Left ventricle myocardium superior (tissue), 1 donor: ENCODE results near the gene MEF2C. TPM values are rescaled to one million over a fixed set of nuclear protein-coding genes. Genes with fewer than 3 reads are reported as not detected.

Experiments
- ATAC-seq: fragments of 200-7000 bp; cut with Tn5 transposase; one replicate; pipeline ENCODE4 v1.9.1; 2020; ENCODE audit warnings: mild to moderate bottlenecking, moderate library complexity
- DNase-seq: peaks from one replicate; pipeline ENCODE4 v3.0.0-alpha.2; 2020
- intact Hi-C: fragments of 100-400 bp; cut with micrococcal nuclease; formaldehyde crosslinking; loops from one replicate; pipeline ENCODE4 v1.11.0; 2022
- total RNA-seq: library from RNA; stranded (reverse); fragmentation: NEBNext Ultra II Directional; extraction: Animal tissue kit (Norgen Biotek cat#: 25700); gene quantifications from one replicate; pipeline ENCODE4 v1.2.1, GENCODE V29; 2021
- donor health status: DM: no; HTN: yes; CAD: no; lungs with severe emphysema.

MEF2C gene
- total RNA-seq, 1 donor from 2014 or later = 51.4 TPM

- intact Hi-C loops = no loop called here
- no peak for ATAC-seq
- no peak for DNase-seq
Measured at GRCh38 chr5:88687373-88687911, 195.5 kb downstream of the MEF2C start.

- DNase-seq = no peak
- intact Hi-C loops = no loop called here
- no peak for ATAC-seq
Measured at GRCh38 chr5:88686726-88687125, 196.3 kb downstream of the MEF2C start.

GRCh38 chr5:88685591-88686541, 197.1 kb downstream of the MEF2C start:
- ATAC-seq (no peak), DNase-seq (no peak)
- intact Hi-C loops = no loop called here

- intact Hi-C loops = loop anchor here (5.0 kb wide), 1 partner anchor 901 kb away; no protein-coding TSS in a partner anchor
- no peak for ATAC-seq
- DNase-seq = no peak
Measured at GRCh38 chr5:88683506-88684135, 199.4 kb downstream of the MEF2C start.

DNA sequence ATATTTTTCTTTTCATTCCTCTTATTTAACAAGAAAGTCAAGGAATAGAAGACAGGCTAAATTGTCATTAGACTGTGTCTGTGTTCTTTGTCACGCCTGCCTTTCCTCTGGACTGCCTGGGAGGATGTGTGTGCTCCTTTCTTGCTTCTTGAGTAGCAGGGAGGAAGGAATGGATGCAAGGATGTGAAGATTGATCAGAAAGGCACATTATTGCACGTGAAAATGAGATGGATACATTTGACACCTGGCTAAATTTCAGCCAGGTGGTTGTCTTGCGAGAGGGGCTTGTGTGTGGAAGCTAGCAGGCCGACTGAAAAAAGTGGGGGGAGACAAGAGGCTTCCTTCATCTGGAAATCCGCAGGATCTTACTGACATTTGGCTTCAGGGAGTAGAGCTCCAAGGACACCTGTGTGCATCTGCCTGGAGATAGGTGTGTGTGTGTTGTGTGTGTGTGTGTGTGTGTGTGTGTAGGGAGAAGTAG, 200.1 kb downstream of the MEF2C start:
- no peak for ATAC-seq
- intact Hi-C loops = loop anchor here (5.0 kb wide), 1 partner anchor 901 kb away; no protein-coding TSS in a partner anchor

DNA sequence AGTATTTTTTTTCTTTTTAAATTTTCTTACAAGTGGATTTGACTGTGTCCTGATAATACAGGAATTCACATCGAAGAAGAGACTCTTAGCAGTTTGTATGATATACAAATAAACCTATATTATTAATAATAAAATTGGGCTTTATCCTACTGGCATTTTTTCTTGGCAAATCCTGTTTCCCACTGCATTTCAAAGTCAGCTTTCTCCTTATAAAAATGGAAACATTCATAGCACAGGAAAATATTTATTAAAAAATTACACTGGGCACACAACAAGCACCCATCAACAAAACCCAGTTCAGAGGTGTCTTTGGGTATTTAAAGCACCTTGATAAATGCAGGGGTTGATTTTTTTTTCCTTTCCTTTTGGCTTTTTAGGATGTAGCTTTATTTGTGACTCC, 200.9 kb downstream of the MEF2C start:
- intact Hi-C loops = loop anchor here (5.0 kb wide), 1 partner anchor 900 kb away; no protein-coding TSS in a partner anchor
- ATAC-seq (no peak), DNase-seq (no peak)

More for the DNA sequence above, 200.1 kb downstream of the MEF2C start:
- DNase-seq = no peak

DNA sequence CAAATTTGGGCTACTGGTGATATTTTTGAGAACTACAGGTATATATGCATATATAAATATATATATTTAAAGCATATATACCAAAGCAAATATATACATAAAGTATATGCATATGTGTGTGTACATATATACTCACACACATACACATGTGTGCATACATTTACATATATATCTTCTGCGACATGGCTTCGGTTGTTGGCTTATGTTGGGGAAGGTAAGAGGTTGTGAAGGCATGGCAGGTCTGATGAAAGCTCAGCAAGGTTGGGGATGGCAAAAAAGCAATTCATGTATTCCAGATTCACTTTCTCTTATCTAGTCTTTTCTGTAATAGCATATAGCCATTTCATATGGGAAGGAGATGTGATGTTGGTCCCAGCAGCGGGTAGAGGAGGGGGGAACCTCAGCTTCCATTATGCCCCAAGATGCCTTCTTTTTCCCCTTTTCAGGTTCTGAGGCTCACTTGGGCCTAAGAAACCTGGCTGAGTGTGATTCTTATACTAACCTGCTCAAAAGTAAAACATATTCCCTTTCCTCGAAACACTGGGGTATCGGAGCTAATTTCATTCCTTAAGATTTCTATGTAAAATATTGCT, 201.7 kb downstream of the MEF2C start:
- DNase-seq (no peak), ATAC-seq (no peak)
- intact Hi-C loops = loop anchor here (5.0 kb wide), 1 partner anchor 899 kb away; no protein-coding TSS in a partner anchor

DNA sequence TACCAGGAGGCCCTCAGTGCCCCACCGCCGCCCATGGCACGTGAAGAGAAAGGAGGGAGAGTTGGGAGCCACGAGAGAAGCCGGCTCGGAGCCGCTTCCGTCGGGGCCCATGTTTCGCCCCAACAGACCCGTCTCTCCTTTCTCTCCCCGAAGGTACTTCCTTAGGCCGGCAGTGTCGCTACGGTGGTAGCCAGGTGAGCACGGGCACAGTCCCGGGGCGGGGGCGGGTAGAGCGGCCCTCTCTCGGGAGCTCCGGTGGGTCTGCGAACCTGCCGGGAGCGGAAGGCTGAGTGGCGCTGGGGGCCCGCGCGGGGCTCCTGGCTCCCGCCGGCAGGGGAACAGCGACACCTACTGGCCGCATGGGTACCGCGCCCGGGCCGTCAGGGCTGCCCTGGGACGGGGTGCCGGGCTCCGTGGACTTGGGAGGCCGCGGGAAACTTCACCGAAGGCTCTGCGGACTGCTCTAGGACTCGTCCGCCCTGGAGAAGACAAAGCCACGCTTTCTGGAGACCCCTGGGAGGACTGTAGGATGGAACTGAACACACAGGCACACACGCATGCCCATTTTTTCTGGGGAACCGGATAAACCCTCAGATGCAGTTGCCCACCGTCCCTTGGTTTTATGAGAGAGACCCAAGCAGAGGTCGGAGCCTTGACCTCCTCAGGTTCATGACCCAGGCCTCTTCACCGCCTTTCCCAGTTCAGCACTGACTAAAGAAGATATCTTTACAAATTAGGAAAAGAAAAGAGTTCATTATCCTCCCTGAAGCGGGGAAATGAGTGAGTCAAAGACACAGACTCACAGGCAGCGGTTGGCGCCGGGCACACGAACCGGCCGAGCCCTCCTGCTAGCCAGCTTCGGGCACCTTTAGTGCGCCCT, 202.5 kb downstream of the MEF2C start:
- DNase-seq = peak; percentile 80
- peak; percentile 93 for ATAC-seq
- intact Hi-C loops = loop anchor here (5.0 kb wide), 1 partner anchor 898 kb away; no protein-coding TSS in a partner anchor

- ATAC-seq (no peak), DNase-seq (no peak)
- intact Hi-C loops = loop anchor here (5.0 to 10.0 kb wide), 2 partner anchors 545 to 897 kb away; no protein-coding TSS in a partner anchor
Measured at GRCh38 chr5:88679638-88680037, 203.3 kb downstream of the MEF2C start.

GRCh38 chr5:88678770-88679381, 204.1 kb downstream of the MEF2C start:
- DNase-seq = no peak
- ATAC-seq = no peak
- intact Hi-C loops = loop anchor here (10.0 kb wide), 1 partner anchor 544 kb away; no protein-coding TSS in a partner anchor

DNA sequence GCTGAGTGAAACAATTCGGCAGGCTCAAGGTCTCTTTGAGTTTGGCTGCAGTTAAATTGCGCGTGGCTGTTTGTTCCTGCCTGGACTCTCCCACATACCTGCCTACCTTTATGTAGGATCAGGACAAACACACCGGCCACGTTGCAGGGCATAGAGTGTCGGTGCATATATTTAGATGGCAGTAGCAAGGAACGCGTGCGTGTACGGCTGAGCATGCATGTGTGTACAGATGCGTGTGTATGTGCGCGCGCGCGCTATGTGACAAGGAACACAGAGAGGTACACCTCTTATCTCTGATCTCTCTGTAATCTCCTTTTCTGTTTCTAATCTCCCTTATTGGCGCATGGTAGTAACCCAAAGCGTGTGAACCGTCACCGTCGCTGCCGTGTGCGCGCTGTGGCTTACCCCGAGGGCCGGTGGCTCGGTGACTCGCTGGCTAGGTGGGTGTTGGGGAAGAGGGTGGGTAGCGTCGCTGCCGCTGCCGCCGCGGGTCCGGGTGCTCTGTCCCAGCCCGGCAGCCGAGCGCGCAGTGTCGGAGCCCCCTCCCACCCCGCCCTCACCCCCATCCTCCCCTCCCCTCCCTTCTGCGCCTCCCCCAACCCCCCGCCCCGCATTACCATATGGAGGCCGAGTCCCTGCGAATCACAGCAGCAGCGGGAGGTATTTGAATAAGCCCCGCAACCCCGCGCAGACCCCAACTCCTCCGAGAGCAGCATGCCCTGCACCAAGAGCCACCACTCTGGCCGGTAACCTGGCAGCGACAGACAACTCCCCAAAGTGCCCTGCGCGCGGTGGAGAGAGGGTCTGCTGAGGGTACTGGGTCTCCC, 204.8 kb downstream of the MEF2C start:
- intact Hi-C loops = loop anchor here (10.0 kb wide), 1 partner anchor 543 kb away; no protein-coding TSS in a partner anchor
- ATAC-seq (no peak), DNase-seq (no peak)

GRCh38 chr5:88677376-88677895, 205.5 kb downstream of the MEF2C start:
- ATAC-seq (no peak), DNase-seq (no peak)
- intact Hi-C loops = loop anchor here (10.0 kb wide), 1 partner anchor 543 kb away; no protein-coding TSS in a partner anchor

DNA sequence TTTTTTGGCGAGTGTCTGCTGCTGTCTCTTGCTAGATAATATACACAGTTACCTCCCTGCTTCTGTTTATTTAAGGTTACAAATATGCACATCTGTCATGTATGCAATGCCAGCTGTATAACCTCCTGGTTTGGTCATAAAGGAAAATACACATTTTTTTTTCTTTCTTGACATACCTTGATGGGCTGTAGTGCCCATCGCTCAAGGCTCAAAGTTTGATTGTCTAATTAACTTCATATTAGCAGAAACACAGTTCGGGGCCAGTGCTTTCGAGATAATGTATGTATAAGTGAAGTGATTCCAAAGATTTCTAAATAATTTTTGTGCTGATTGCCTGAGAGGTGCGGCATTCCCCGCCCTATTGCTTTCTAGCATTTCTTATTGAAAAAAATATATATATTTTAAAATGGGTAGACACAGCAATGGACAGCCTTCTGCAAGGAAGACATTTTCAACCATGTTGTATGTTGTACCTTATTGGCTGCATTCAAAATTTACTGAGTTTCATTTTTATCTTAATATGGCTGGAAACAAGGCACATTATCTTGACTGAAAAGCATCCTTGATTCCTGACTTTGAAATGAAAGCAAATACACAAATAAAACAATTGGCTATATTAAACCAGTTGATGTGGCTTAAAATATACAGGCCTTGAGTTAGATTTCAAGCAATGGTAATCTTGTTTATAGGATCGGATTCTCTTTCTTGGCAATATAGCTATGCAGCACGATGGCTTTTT, 206.2 kb downstream of the MEF2C start:
- intact Hi-C loops = loop anchor here (10.0 kb wide), 1 partner anchor 542 kb away; no protein-coding TSS in a partner anchor
- ATAC-seq (no peak), DNase-seq (no peak)

GRCh38 chr5:88675708-88676636, 207.0 kb downstream of the MEF2C start:
- DNase-seq (no peak), ATAC-seq (peak; percentile 53)
- intact Hi-C loops = loop anchor here (10.0 kb wide), 1 partner anchor 541 kb away; no protein-coding TSS in a partner anchor
